H1 (cell line): Measurements from ENCODE around the gene NR1I3. TPM values are rescaled to one million over a fixed set of nuclear protein-coding genes. Genes with fewer than 3 reads are reported as not detected.

Experiments
- CTCF ChIA-PET: fragments of 300-600 bp; sonication (Branson Sonifier 250); formaldehyde crosslinking; loops from one replicate; lab custom pipeline; 2021; ENCODE audit not compliant: partially characterized antibody; lab: Charles Lee
- POLR2A ChIA-PET: fragments of 300-600 bp; sonication (Branson Sonifier 250); formaldehyde crosslinking; loops from one replicate; lab custom pipeline; 2021; ENCODE audit warnings: inconsistent platforms; ENCODE audit not compliant: partially characterized antibody; lab: Charles Lee
- DNase-seq, 2 experiments: peaks; one replicate each; pipeline versions ENCODE4 v3.0.0 to v3.0.0-alpha.2; 2010 to 2022; ENCODE audit warnings: low spot score in 2 of 2, low read depth in 1 of 2, mixed read lengths in 1 of 2
- FAIRE-seq: peaks from 2 replicates; lab custom pipeline; 2011; peaks lifted over from hg19 to GRCh38; lab: Jason Lieb, UNC
- H2AFZ ChIP-seq: 2 replicates; pipeline ENCODE4 v1.8.1; 2012; ENCODE audit warnings: low read length, inconsistent platforms
- H2AK5ac ChIP-seq: 2 replicates; pipeline ENCODE4 v1.6.1; 2013; ENCODE audit warnings: low read depth, low read length
- H2BK120ac ChIP-seq: replicated peaks from 2 replicates; pipeline ENCODE3; 2013; ENCODE audit warnings: low read depth, low read length, inconsistent platforms
- H2BK12ac ChIP-seq: 2 replicates; pipeline ENCODE4 v1.6.1; 2013; ENCODE audit warnings: low read depth, low read length
- H2BK15ac ChIP-seq: 2 replicates; pipeline ENCODE4 v1.6.1; 2013; ENCODE audit warnings: low read length
- H2BK20ac ChIP-seq: 2 replicates; pipeline ENCODE4 v1.6.1; 2013; ENCODE audit warnings: low read length
- H2BK5ac ChIP-seq: 2 replicates; pipeline ENCODE4 v1.6.1; 2013; ENCODE audit warnings: low read depth, low read length
- H3K14ac ChIP-seq: 2 replicates; pipeline ENCODE4 v1.6.1; 2013; ENCODE audit warnings: inconsistent platforms; ENCODE audit not compliant: insufficient read length
- H3K18ac ChIP-seq: 2 replicates; pipeline ENCODE4 v1.6.1; 2013; ENCODE audit warnings: low read length; ENCODE audit errors: extremely low read depth
- H3K23ac ChIP-seq: 2 replicates; pipeline ENCODE4 v1.6.1; 2013; ENCODE audit warnings: inconsistent platforms; ENCODE audit not compliant: insufficient read length
- H3K23me2 ChIP-seq: 2 replicates; pipeline ENCODE4 v1.6.1; 2013; ENCODE audit warnings: low read depth, low read length
- H3K27ac ChIP-seq: 2 replicates; pipeline ENCODE4 v1.6.1; 2011; ENCODE audit warnings: low read depth, low read length, inconsistent platforms
- H3K27me3 ChIP-seq, 4 experiments: replicated peaks in 1 of 4; 1 replicate in 1 of 4; 2 replicates in 3 of 4; pipeline versions ENCODE4 v1.6.1 to v1.8.1; 2011 to 2013; ENCODE audit warnings: low read length in 3 of 4, mild to moderate bottlenecking in 3 of 4, inconsistent platforms in 2 of 4, mixed read lengths in 2 of 4, moderate library complexity in 1 of 4; ENCODE audit not compliant: control insufficient read depth in 3 of 4, insufficient read depth in 3 of 4; ENCODE audit errors: extremely low read depth in 1 of 4
- H3K36me3 ChIP-seq, 4 experiments: 2 replicates each; pipeline versions ENCODE4 v1.6.1 to v1.8.1; 2011 to 2013; ENCODE audit warnings: mild to moderate bottlenecking in 4 of 4, low read length in 3 of 4, moderate library complexity in 2 of 4, control low read depth in 1 of 4, inconsistent platforms in 1 of 4; ENCODE audit not compliant: insufficient read depth in 4 of 4, control insufficient read depth in 2 of 4
- H3K4ac ChIP-seq: replicated peaks from 2 replicates; pipeline ENCODE3; 2013; ENCODE audit warnings: low read length, low read depth, mixed read lengths, inconsistent platforms; ENCODE audit not compliant: insufficient read length
- H3K4me1 ChIP-seq, 4 experiments: replicated peaks in 1 of 4; 1 replicate in 1 of 4; 2 replicates in 3 of 4; pipeline versions ENCODE4 v1.6.1 to v1.8.1; 2011 to 2013; ENCODE audit warnings: low read length in 3 of 4, inconsistent platforms in 2 of 4, mixed read lengths in 1 of 4; ENCODE audit not compliant: insufficient read depth in 4 of 4, control insufficient read depth in 3 of 4
- H3K4me2 ChIP-seq, 2 experiments: 2 replicates each; pipeline versions ENCODE4 v1.6.1 to v1.8.1; 2011 to 2013; ENCODE audit warnings: low read depth in 2 of 2, low read length in 2 of 2, control low read depth in 1 of 2, inconsistent platforms in 1 of 2, mild to moderate bottlenecking in 1 of 2; ENCODE audit not compliant: insufficient read depth in 1 of 2
- H3K4me3 ChIP-seq, 4 experiments: fragments of 200-600, 300-600 bp in 1 of 4; sonication (generic), shearing (Covaris generic), sonication (Bioruptor Twin) in 1 of 4; 2 replicates each; pipeline versions ENCODE4 v1.5.1 to v1.8.1; 2011 to 2016; ENCODE audit warnings: low read length in 4 of 4, low read depth in 3 of 4, control low read depth in 2 of 4, inconsistent platforms in 2 of 4, mild to moderate bottlenecking in 2 of 4, mixed read lengths in 1 of 4, moderate library complexity in 1 of 4; ENCODE audit not compliant: insufficient read depth in 2 of 4; ENCODE audit errors: extremely low read depth in 1 of 4
- H3K56ac ChIP-seq: replicated peaks from 2 replicates; pipeline ENCODE3; 2013; ENCODE audit warnings: low read depth, mild to moderate bottlenecking, mixed read lengths, low read length, inconsistent platforms; ENCODE audit not compliant: insufficient read length
- H3K79me1 ChIP-seq: 2 replicates; pipeline ENCODE4 v1.6.1; 2013; ENCODE audit warnings: low read depth, low read length, control low read depth
- H3K79me2 ChIP-seq, 2 experiments: 2 replicates each; pipeline versions ENCODE4 v1.6.1 to v1.8.1; 2012 to 2013; ENCODE audit warnings: low read length in 2 of 2, mild to moderate bottlenecking in 2 of 2, inconsistent platforms in 1 of 2; ENCODE audit not compliant: insufficient read depth in 2 of 2, control insufficient read depth in 1 of 2
- H3K9ac ChIP-seq, 4 experiments: replicated peaks in 1 of 4; 1 replicate in 1 of 4; 2 replicates in 3 of 4; pipeline versions ENCODE4 v1.6.1 to v1.8.1; 2011 to 2013; ENCODE audit warnings: low read depth in 3 of 4, low read length in 3 of 4, control low read depth in 2 of 4, mild to moderate bottlenecking in 2 of 4, moderate library complexity in 2 of 4, inconsistent platforms in 1 of 4; ENCODE audit errors: extremely low read depth in 1 of 4
- H3K9me3 ChIP-seq, 2 experiments: 2 replicates each; pipeline versions ENCODE4 v1.6.1 to v1.8.1; 2012 to 2013; ENCODE audit warnings: mild to moderate bottlenecking in 2 of 2, moderate library complexity in 2 of 2, control low read depth in 1 of 2, inconsistent platforms in 1 of 2, low read depth in 1 of 2, low read length in 1 of 2, mixed read lengths in 1 of 2; ENCODE audit not compliant: insufficient read depth in 2 of 2
- H4K20me1 ChIP-seq, 2 experiments: replicated peaks in 1 of 2; 2 replicates each; pipeline versions ENCODE3 to v1.8.1; 2011 to 2013; ENCODE audit warnings: inconsistent platforms in 2 of 2, low read length in 2 of 2, mild to moderate bottlenecking in 1 of 2; ENCODE audit not compliant: insufficient read depth in 2 of 2, control insufficient read depth in 1 of 2
- H4K5ac ChIP-seq: 2 replicates; pipeline ENCODE4 v1.6.1; 2013; ENCODE audit warnings: low read length, low read depth, mixed read lengths, inconsistent platforms; ENCODE audit not compliant: insufficient read length
- H4K8ac ChIP-seq: 2 replicates; pipeline ENCODE4 v1.8.0; 2013; ENCODE audit warnings: mild to moderate bottlenecking, moderate library complexity, low read length, inconsistent platforms; ENCODE audit not compliant: insufficient read depth; ENCODE audit errors: extremely low read depth
- H4K91ac ChIP-seq: replicated peaks from 2 replicates; pipeline ENCODE3; 2013; ENCODE audit warnings: low read length, mixed read lengths, inconsistent platforms; ENCODE audit not compliant: insufficient read length
- ATF3 ChIP-seq: IDR thresholded peaks from 2 replicates; pipeline ENCODE4 v1.6.1; 2011; ENCODE audit warnings: low read depth, mild to moderate bottlenecking, low read length; ENCODE audit not compliant: insufficient read depth
- BCL11A ChIP-seq, 2 experiments: IDR thresholded peaks; one replicate each; pipeline ENCODE4 v1.6.1; 2011; ENCODE audit warnings: low read depth in 2 of 2, low read length in 2 of 2, mild to moderate bottlenecking in 2 of 2
- BRCA1 ChIP-seq: IDR thresholded peaks from 2 replicates; pipeline ENCODE4 v1.6.1; 2012; ENCODE audit warnings: low read depth, low read length, improper control_type of control experiment
- EZH2 ChIP-seq: fragments of 200-600 bp; sonication (generic); IDR thresholded peaks from 2 replicates; pipeline ENCODE4 v1.7.1; 2012; ENCODE audit warnings: low read depth, mild to moderate bottlenecking, moderate library complexity, low read length, inconsistent platforms; ENCODE audit not compliant: severe bottlenecking
- GABPA ChIP-seq: IDR thresholded peaks from 2 replicates; pipeline ENCODE4 v1.6.1; 2011; ENCODE audit warnings: mild to moderate bottlenecking, low read length, moderate library complexity, borderline replicate concordance; ENCODE audit not compliant: insufficient read depth
- HDAC6 ChIP-seq: IDR thresholded peaks from one replicate; pipeline ENCODE4 v1.7.1; 2012; ENCODE audit warnings: low read depth, mild to moderate bottlenecking, inconsistent platforms, low read length, moderate library complexity
- MAFK ChIP-seq: IDR thresholded peaks from 2 replicates; pipeline ENCODE4 v1.6.1; 2012; ENCODE audit warnings: low read depth, mild to moderate bottlenecking, improper control_type of control experiment, low read length
- POLR2A ChIP-seq, 2 experiments: IDR thresholded peaks; 1 replicate in 1 of 2; 2 replicates in 1 of 2; pipeline ENCODE4 v1.6.1; 2011; ENCODE audit warnings: low read depth in 2 of 2, low read length in 2 of 2, mild to moderate bottlenecking in 2 of 2; ENCODE audit errors: control extremely low read depth in 1 of 2
- RNF2 ChIP-seq: fragments of 200-900, 300-1000 bp; sonication (generic); IDR thresholded peaks from 2 replicates; pipeline ENCODE4 v1.7.1; 2016; ENCODE audit warnings: borderline replicate concordance, low read depth, mild to moderate bottlenecking, antibody characterized with exemption, low read length; ENCODE audit not compliant: poor library complexity, severe bottlenecking; ENCODE audit errors: missing control alignments
- WGBS, 2 experiments: shearing (Covaris generic) in 1 of 2; methylation state at CpG; one replicate each; pipeline versions ENCODE4 v1.1.6 to v1.1.7; 2013 to 2015; ENCODE audit warnings: low lambda C conversion rate in 2 of 2, mixed read lengths in 2 of 2, inconsistent platforms in 1 of 2, low coverage in 1 of 2, missing lambda C conversion rate in 1 of 2; ENCODE audit not compliant: insufficient replicate concordance in 2 of 2, insufficient coverage in 1 of 2, insufficient read length in 1 of 2; ENCODE audit errors: extremely low coverage in 1 of 2, missing lambda C conversion rate in 1 of 2; 5-methylcytosine and 5-hydroxymethylcytosine counted together
- polyA plus RNA-seq, 7 experiments: library from polyadenylated mRNA; depleted of rRNA in 3 of 7; stranded (reverse) in 5 of 7; unstranded in 2 of 7; fragments of >200 nt in 5 of 7; fragments of 200-250 nt in 2 of 7; gene quantifications; 1 replicate in 5 of 7; 2 replicates in 1 of 7; 4 replicates in 1 of 7; pipeline versions ENCODE4 v1.2.1 to v1.2.3, GENCODE V29; 2011 to 2013; ENCODE audit warnings: missing spikeins in 2 of 7, mixed read lengths in 2 of 7
- total RNA-seq: library from RNA; stranded (reverse); fragmentation: NEBNext Ultra II Directional; extraction: Animal tissue kit (Norgen Biotek cat#: 25700); gene quantifications from 2 replicates; pipeline ENCODE4 v1.2.1, GENCODE V29; 2021

The NR1I3 gene
- total and polyA plus RNA-seq, 2 of the 8 experiments (the other 6 are each of a cell fraction or from before 2014, with no cell fraction given), result not detected

GRCh38 chr1:161274874-161275273 is 36.9 kb upstream of the NR1I3 start:
- Histone ChIP-seq H3K4ac (no peak overlapping the region), H2BK15ac (no peak overlapping the region), H4K91ac (no peak overlapping the region), H3K9ac (no peak overlapping the region), H3K27ac (no peak overlapping the region), H3K79me2 (no peaks in the 10 kb centered on the region), H3K14ac (no peak overlapping the region), H3K23me2 (no peaks in the 10 kb centered on the region), H3K4me2 (no peak overlapping the region), H3K23ac (no peak overlapping the region), H3K9me3 (no peaks in the 10 kb centered on the region), H3K4me3 (no peak overlapping the region), H2BK120ac (no peak overlapping the region), H3K36me3 (no peaks in the 10 kb centered on the region), H2BK12ac (no peak overlapping the region), H3K18ac (no peak overlapping the region), H2AK5ac (no peak overlapping the region), H3K56ac (no peak overlapping the region), H4K20me1 (no peaks in the 10 kb centered on the region), H3K79me1 (no peaks in the 10 kb centered on the region), H4K8ac (no peak overlapping the region), H2BK5ac (no peak overlapping the region), H2BK20ac (no peak overlapping the region), H2AFZ (no peak overlapping the region), H3K27me3 (no peaks in the 10 kb centered on the region), H3K4me1 (no peaks in the 10 kb centered on the region), H4K5ac (no peak overlapping the region)
- no peak for DNase-seq
- WGBS, 2 experiments, result 88% methylated on average over 3 of the region's 3 CpGs; no CpG with 5 or more reads in 1 of the 2 experiments
- FAIRE-seq, result no peak
- ChIA-PET POLR2A (no interaction called here), CTCF (interaction anchor here (1.0 to 2.7 kb wide), 7 partner anchors 10 to 83 kb away, joined by 3 to 16 read pairs (median 3); no protein-coding TSS in a partner anchor)
- TF ChIP-seq BRCA1 (no peak), POLR2A (IDR thresholded peaks at IDR 0.05; ENCODE audit: control extremely low read depth in 1 of 2, low read depth in 2 of 2, low read length in 2 of 2) (no peak), MAFK (no peak), BCL11A (IDR thresholded peaks at IDR 0.05; ENCODE audit: low read depth in 2 of 2, low read length in 2 of 2) (no peak), HDAC6 (no peak), GABPA (no peak), RNF2 (no peak), EZH2 (no peak), ATF3 (no peak)
- TF ChIP-seq, all 59 proteins: peak for 0
